Breast epithelium (tissue), 3 donors: ENCODE results near the gene PRSS8.

Experiments
- POLR2A ChIP-seq: fragments of 450-650 bp; IDR thresholded peaks from one replicate; pipeline ENCODE4 v1.6.1; 2016; ENCODE audit warnings: antibody characterized with exemption, mild to moderate bottlenecking, moderate library complexity
- TF ChIP-seq, protein P1 (sequence below), 3 donors: fragments of 450-650 bp; IDR thresholded peaks; one replicate each; pipeline ENCODE4 v1.5.1; 2016 to 2017; ENCODE audit warnings: antibody characterized with exemption in 3 of 3, mild to moderate bottlenecking in 3 of 3, moderate library complexity in 3 of 3

DNA sequence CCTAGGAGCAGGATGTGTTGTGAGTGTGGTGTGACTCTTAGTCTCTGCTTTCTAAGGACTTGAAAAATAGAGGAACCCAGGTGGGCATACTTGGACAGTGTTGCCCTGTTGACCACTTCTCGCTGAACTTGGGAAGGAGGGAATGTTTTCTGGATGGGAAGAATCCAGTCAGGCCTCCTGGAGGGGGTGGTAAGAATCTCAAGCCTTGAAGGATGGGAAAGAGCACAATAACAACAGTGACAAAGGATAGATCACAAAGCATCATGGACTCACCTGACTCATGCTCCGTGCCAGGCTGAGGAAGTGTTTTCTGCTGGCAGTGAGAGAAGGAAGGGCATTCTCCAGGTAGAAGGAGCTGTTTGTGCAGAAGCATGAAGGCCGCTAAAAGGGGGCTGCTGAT, 9.7 kb downstream of the PRSS8 start:
- TF ChIP-seq, protein P1, sequence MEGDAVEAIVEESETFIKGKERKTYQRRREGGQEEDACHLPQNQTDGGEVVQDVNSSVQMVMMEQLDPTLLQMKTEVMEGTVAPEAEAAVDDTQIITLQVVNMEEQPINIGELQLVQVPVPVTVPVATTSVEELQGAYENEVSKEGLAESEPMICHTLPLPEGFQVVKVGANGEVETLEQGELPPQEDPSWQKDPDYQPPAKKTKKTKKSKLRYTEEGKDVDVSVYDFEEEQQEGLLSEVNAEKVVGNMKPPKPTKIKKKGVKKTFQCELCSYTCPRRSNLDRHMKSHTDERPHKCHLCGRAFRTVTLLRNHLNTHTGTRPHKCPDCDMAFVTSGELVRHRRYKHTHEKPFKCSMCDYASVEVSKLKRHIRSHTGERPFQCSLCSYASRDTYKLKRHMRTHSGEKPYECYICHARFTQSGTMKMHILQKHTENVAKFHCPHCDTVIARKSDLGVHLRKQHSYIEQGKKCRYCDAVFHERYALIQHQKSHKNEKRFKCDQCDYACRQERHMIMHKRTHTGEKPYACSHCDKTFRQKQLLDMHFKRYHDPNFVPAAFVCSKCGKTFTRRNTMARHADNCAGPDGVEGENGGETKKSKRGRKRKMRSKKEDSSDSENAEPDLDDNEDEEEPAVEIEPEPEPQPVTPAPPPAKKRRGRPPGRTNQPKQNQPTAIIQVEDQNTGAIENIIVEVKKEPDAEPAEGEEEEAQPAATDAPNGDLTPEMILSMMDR (IDR thresholded peaks at IDR 0.05) = no peak
- TF ChIP-seq POLR2A = no peak
